SW 1271 (cell line): ENCODE data around the gene NEB.
"Not testable (repeated sequence)": the region's sequence is repeated elsewhere in the genome, so short reads cannot be mapped to it uniquely, and the experiment has no call there.

ENCODE experiments used
- DNase-seq, 2 experiments: peaks; one replicate each; lab custom pipeline; 2025; lab: John Stamatoyannopoulos, UW

NEB gene

GRCh38 chr2:151704480-151704961 lies 29.8 kb downstream of the NEB start:
- DNase-seq = not testable (repeated sequence)

GRCh38 chr2:151698134-151698533 lies 36.1 kb downstream of the NEB start:
- not testable (repeated sequence) for DNase-seq

GRCh38 chr2:151695778-151696177 lies 38.5 kb downstream of the NEB start:
- no peak for DNase-seq

GRCh38 chr2:151691631-151692030 lies 42.6 kb downstream of the NEB start:
- DNase-seq = no peak

- DNase-seq = no peak
Measured at GRCh38 chr2:151688719-151689118, 45.6 kb downstream of the NEB start.

- no peak for DNase-seq
Measured at GRCh38 chr2:151682459-151683003, 51.7 kb downstream of the NEB start.

- DNase-seq = no peak
Measured at GRCh38 chr2:151681051-151681450, 53.2 kb downstream of the NEB start.

- DNase-seq = no peak
Measured at GRCh38 chr2:151679994-151680393, 54.3 kb downstream of the NEB start.

- DNase-seq = no peak
Measured at GRCh38 chr2:151678849-151679248, 55.4 kb downstream of the NEB start.

GRCh38 chr2:151673016-151673415 lies 61.3 kb downstream of the NEB start:
- DNase-seq = no peak

GRCh38 chr2:151672277-151672676 lies 62.0 kb downstream of the NEB start:
- DNase-seq = no peak

GRCh38 chr2:151670846-151671597 lies 63.3 kb downstream of the NEB start:
- DNase-seq = no peak

GRCh38 chr2:151670346-151670745 lies 63.9 kb downstream of the NEB start:
- no peak for DNase-seq

- DNase-seq = no peak
Measured at GRCh38 chr2:151669585-151670081, 64.6 kb downstream of the NEB start.

GRCh38 chr2:151668737-151669136 lies 65.5 kb downstream of the NEB start:
- no peak for DNase-seq

GRCh38 chr2:151665959-151666358 lies 68.3 kb downstream of the NEB start:
- no peak for DNase-seq

- no peak for DNase-seq
Measured at GRCh38 chr2:151664520-151664919, 69.8 kb downstream of the NEB start.

GRCh38 chr2:151661625-151662024 lies 72.7 kb downstream of the NEB start:
- no peak for DNase-seq

GRCh38 chr2:151658081-151658480 lies 76.2 kb downstream of the NEB start:
- DNase-seq = no peak

- no peak for DNase-seq
Measured at GRCh38 chr2:151657667-151658076, 76.6 kb downstream of the NEB start.

GRCh38 chr2:151655663-151656398 lies 78.4 kb downstream of the NEB start:
- no peak for DNase-seq

- no peak for DNase-seq
Measured at GRCh38 chr2:151654891-151655290, 79.4 kb downstream of the NEB start.

- DNase-seq = no peak
Measured at GRCh38 chr2:151654085-151654484, 80.2 kb downstream of the NEB start.
